ENCODE data around the gene CCDC28B. TPM values are rescaled to one million over a fixed set of nuclear protein-coding genes. Genes with fewer than 3 reads are reported as not detected.

Gene CCDC28B
- total RNA-seq, 2 experiments from 2014 or later: 28.3 to 53.4 TPM

GRCh38 chr1:32240140-32240951 lies 40.0 kb downstream of the CCDC28B start:
- intact Hi-C loops (cut with micrococcal nuclease; ENCODE audit: unreplicated experiment): no loop called here
- Histone ChIP-seq H3K4me1 (ENCODE audit: insufficient read depth, low read length, poor library complexity, severe bottlenecking) (peaks cover 36% of the 10 kb centered on the region), H3K4me2 (ENCODE audit: low read length) (peak overlapping the region; percentile 74), H3K36me3 (ENCODE audit: insufficient read depth, low read length) (peaks cover 4% of the 10 kb centered on the region; the same call in 1 of the 2 replicates), H3K9me3 (ENCODE audit: low read length) (no peaks in the 10 kb centered on the region), H3K27ac (ENCODE audit: low read depth, low read length, poor library complexity, severe bottlenecking) (no peak overlapping the region), H4K20me1 (ENCODE audit: insufficient read depth, low read length) (no peaks in the 10 kb centered on the region), H2AFZ (ENCODE audit: low read length) (peak overlapping the region; percentile 86), H3K79me2 (ENCODE audit: insufficient read depth, low read depth, low read length) (no peaks in the 10 kb centered on the region), H3K4me3 (ENCODE audit: low read depth, low read length, poor library complexity, severe bottlenecking) (peak overlapping the region; percentile 59), H3K9me2 (ENCODE audit: insufficient read depth, low read length) (no peaks in the 10 kb centered on the region)
- ChIA-PET POLR2A (interaction anchor here (0.9 to 2.0 kb wide), 3 partner anchors 11 to 16 kb away, joined by 4 to 7 read pairs (median 5); partner anchors contain the start of gene LCK), CTCF (ENCODE audit: unreplicated experiment) (interaction anchor here (0.6 to 1.2 kb wide), 2 partner anchors 9 to 39 kb away, joined by 3 to 6 read pairs; no protein-coding TSS in a partner anchor)
- TF ChIP-seq EZH2phosphoT487 (IDR thresholded peaks at IDR 0.05; ENCODE audit: borderline replicate concordance, low read depth, low read length) (no peak), CTCF (conservative IDR thresholded peaks at IDR 0.05; ENCODE audit: low read length) (peak; percentile 52; the same call in 1 of the 2 replicates)
- DNase-seq (ENCODE audit: low spot score): peak; percentile 41
- BruUV-seq (replicated peaks): no TSS peak

- DNase-seq (ENCODE audit: low spot score): no peak
- CTCF ChIA-PET (ENCODE audit: unreplicated experiment): interaction anchor here (0.5 to 1.2 kb wide), 3 partner anchors 9 to 156 kb away, joined by 3 to 6 read pairs (median 5); no protein-coding TSS in a partner anchor
- no TSS peak for BruUV-seq (replicated peaks)
Measured at GRCh38 chr1:32241001-32241763, 40.8 kb downstream of the CCDC28B start.

More at GRCh38 chr1:32241001-32241763, 40.8 kb downstream of the CCDC28B start:
- H3K4me2 ChIP-seq (ENCODE audit: low read length): peak overlapping the region; percentile 74
- H3K27ac ChIP-seq (ENCODE audit: low read depth, low read length, poor library complexity, severe bottlenecking): no peak overlapping the region
- no peaks in the 10 kb centered on the region for H3K9me3 ChIP-seq (ENCODE audit: low read length)
- POLR2A ChIA-PET: interaction anchor here (0.9 kb wide), 1 partner anchor 13 kb away, joined by 5 read pairs; no protein-coding TSS in a partner anchor
- H4K20me1 ChIP-seq (ENCODE audit: insufficient read depth, low read length): no peaks in the 10 kb centered on the region
- no peaks in the 10 kb centered on the region for H3K9me2 ChIP-seq (ENCODE audit: insufficient read depth, low read length)
- H3K36me3 ChIP-seq (ENCODE audit: insufficient read depth, low read length): peaks cover under 1% of the 10 kb centered on the region; the same call in 1 of the 2 replicates
- no peaks in the 10 kb centered on the region for H3K79me2 ChIP-seq (ENCODE audit: insufficient read depth, low read depth, low read length)
- TF ChIP-seq EZH2phosphoT487 (IDR thresholded peaks at IDR 0.05; ENCODE audit: borderline replicate concordance, low read depth, low read length) (no peak), CTCF (conservative IDR thresholded peaks at IDR 0.05; ENCODE audit: low read length) (no peak)
- peak overlapping the region; percentile 59 for H3K4me3 ChIP-seq (ENCODE audit: low read depth, low read length, poor library complexity, severe bottlenecking)
- peak overlapping the region; percentile 86 for H2AFZ ChIP-seq (ENCODE audit: low read length)
- intact Hi-C loops (cut with micrococcal nuclease; ENCODE audit: unreplicated experiment): no loop called here
- peaks cover 44% of the 10 kb centered on the region for H3K4me1 ChIP-seq (ENCODE audit: insufficient read depth, low read length, poor library complexity, severe bottlenecking)
